Muscle of leg (tissue), 11 donors: ENCODE data around the gene LRRC73. TPM values are rescaled to one million over a fixed set of nuclear protein-coding genes. Genes with fewer than 3 reads are reported as not detected.
"Not testable (repeated sequence)": the region's sequence is repeated elsewhere in the genome, so short reads cannot be mapped to it uniquely, and the experiment has no call there.

Experiments
- DNase-seq: peaks from one replicate; pipeline ENCODE4 v3.0.0; 2013
- H3K27ac ChIP-seq: one replicate; pipeline ENCODE4 v1.5.1; 2013; ENCODE audit warnings: mild to moderate bottlenecking, low read length, control low read depth
- H3K27me3 ChIP-seq: one replicate; pipeline ENCODE4 v1.6.1; 2013; ENCODE audit warnings: low read length; ENCODE audit not compliant: control insufficient read depth, insufficient read depth
- H3K36me3 ChIP-seq: one replicate; pipeline ENCODE4 v1.6.1; 2013; ENCODE audit warnings: low read length; ENCODE audit not compliant: control insufficient read depth, insufficient read depth
- H3K4me1 ChIP-seq: one replicate; pipeline ENCODE4 v1.6.1; 2013; ENCODE audit warnings: low read length; ENCODE audit not compliant: control insufficient read depth, insufficient read depth
- H3K4me3 ChIP-seq: one replicate; pipeline ENCODE4 v1.5.1; 2013; ENCODE audit warnings: low read length, control low read depth
- H3K9me3 ChIP-seq: replicated peaks from 2 replicates; pipeline ENCODE4 v1.6.1; 2013; ENCODE audit warnings: low read depth, low read length; ENCODE audit not compliant: control insufficient read depth
- WGBS: methylation state at CpG from one replicate; pipeline ENCODE4 v1.1.5; 2013; ENCODE audit warnings: missing lambda C conversion rate; ENCODE audit not compliant: insufficient coverage; 5-methylcytosine and 5-hydroxymethylcytosine counted together
- polyA plus RNA-seq, 8 donors: library from polyadenylated mRNA; unstranded; fragments of 120-200 nt; gene quantifications; one replicate each; pipeline versions ENCODE4 v1.2.1 to v1.2.3, GENCODE V29; 2013; ENCODE audit warnings: inconsistent platforms in 1 of 8, low replicate concordance in 1 of 8; ENCODE audit not compliant: insufficient read length in 8 of 8, insufficient read depth in 1 of 8
- total RNA-seq: library from RNA; stranded (reverse); fragments of 120-200 nt; gene quantifications from one replicate; pipeline ENCODE4 v1.2.4, GENCODE V29; 2013

Gene LRRC73
- total and polyA plus RNA-seq, 9 donors: 0.11 to 0.27 (median 0.16) TPM

DNA sequence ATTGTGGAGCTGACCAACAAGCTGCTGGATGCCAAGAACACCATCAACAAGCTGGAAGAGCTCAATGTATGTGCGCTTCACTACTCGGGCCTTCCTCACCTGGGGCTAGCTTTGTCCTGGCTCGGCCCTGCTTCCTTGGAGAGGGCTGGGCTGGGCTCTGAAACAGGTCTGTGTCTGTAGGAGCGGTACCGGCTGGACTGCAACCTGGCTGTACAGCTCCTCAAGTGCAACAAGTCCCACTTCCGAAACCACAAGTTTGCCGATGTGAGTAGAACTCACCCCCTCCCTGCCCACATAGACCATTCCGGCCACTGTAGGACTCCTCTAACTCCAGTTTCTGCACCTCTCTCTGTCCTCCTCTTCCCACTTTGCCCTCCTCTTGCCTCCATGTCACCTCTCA is 6.7 kb downstream of the LRRC73 start:
- H3K27ac ChIP-seq: no peak overlapping the region
- H3K9me3 ChIP-seq: no peaks in the 10 kb centered on the region
- peaks cover 70% of the 10 kb centered on the region for H3K36me3 ChIP-seq
- no peak for DNase-seq
- no peak overlapping the region for H3K4me3 ChIP-seq
- H3K4me1 ChIP-seq: peaks cover 36% of the 10 kb centered on the region
- H3K27me3 ChIP-seq: peaks cover 5% of the 10 kb centered on the region
- WGBS: 91% methylated on average over 8 of the region's 8 CpGs

DNA sequence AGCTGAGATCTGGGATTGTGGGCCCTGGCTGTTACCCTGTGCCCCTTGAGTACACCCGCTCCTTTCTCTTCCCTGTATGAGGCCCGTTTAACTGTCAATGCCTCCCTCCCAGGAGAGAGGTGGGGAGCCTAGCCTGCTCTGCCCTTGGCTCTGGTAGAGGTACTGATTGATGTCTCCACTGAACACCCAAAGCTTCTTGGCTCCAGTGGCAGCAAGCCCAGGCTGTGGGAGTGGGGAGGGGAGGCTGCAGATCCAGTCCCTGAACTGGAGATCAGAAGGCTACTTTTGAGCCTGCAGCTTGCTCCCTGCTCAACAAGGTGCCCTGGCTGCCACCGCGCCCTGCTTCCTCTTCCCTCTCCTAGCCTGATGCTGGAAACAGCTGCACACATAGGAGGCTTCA is 7.5 kb downstream of the LRRC73 start:
- Histone ChIP-seq H3K27me3 (no peaks in the 10 kb centered on the region), H3K36me3 (peaks cover 73% of the 10 kb centered on the region), H3K4me3 (no peak overlapping the region), H3K4me1 (peaks cover 39% of the 10 kb centered on the region), H3K9me3 (no peaks in the 10 kb centered on the region), H3K27ac (no peak overlapping the region)
- DNase-seq: no peak
- WGBS: 93% methylated on average over 2 of the region's 4 CpGs

DNA sequence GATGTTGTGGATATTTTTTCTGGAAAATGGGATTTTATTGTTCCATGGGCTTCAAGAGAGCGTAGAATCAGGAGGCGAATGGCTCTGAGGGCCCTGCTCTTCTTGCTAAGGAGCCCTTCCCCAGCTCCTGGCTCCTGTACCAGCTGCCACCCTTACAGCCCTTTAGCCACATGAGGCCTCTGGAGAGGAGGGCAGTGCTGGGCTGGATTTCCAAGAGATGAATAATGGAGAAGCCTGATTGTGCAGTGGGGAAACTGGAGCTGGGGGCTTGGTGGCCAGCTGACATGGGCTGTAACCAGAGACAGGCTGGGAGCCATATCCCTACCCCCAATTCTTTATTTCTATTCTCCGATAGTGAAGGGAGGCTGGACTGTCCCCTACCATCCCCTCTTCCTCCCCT is 9.2 kb downstream of the LRRC73 start:
- WGBS: no CpG with 5 or more reads among the region's 3 CpGs
- Histone ChIP-seq H3K27me3 (no peaks in the 10 kb centered on the region), H3K4me3 (no peak overlapping the region), H3K27ac (no peak overlapping the region), H3K36me3 (peaks cover 72% of the 10 kb centered on the region), H3K9me3 (no peaks in the 10 kb centered on the region), H3K4me1 (peaks cover 46% of the 10 kb centered on the region)
- DNase-seq: no peak

GRCh38 chr6:43499028-43499815 is 10.9 kb downstream of the LRRC73 start:
- DNase-seq: peak; percentile 80
- no peak overlapping the region for H3K4me3 ChIP-seq
- no peaks in the 10 kb centered on the region for H3K27me3 ChIP-seq
- H3K36me3 ChIP-seq: peaks cover 56% of the 10 kb centered on the region
- H3K27ac ChIP-seq: peak overlapping the region; percentile 62
- H3K4me1 ChIP-seq: peaks cover 62% of the 10 kb centered on the region
- H3K9me3 ChIP-seq: no peaks in the 10 kb centered on the region
- WGBS: 63% methylated on average over 11 of the region's 12 CpGs

- not testable (repeated sequence) for H3K4me3 ChIP-seq, H3K27me3 ChIP-seq, H3K9me3 ChIP-seq, DNase-seq, H3K27ac ChIP-seq
- Histone ChIP-seq H3K36me3 (peaks cover 49% of the 10 kb centered on the region), H3K4me1 (peaks cover 71% of the 10 kb centered on the region)
- WGBS: 98% methylated on average over 4 of the region's 5 CpGs
These were observed 11.9 kb downstream of the LRRC73 start for GRCh38 chr6:43498291-43498690.

GRCh38 chr6:43497689-43498088 is 12.5 kb downstream of the LRRC73 start:
- Histone ChIP-seq H3K27ac (no peak overlapping the region), H3K4me1 (peaks cover 77% of the 10 kb centered on the region), H3K9me3 (no peaks in the 10 kb centered on the region)

GRCh38 chr6:43497129-43497396 is 13.1 kb downstream of the LRRC73 start:
- peaks cover 38% of the 10 kb centered on the region for H3K36me3 ChIP-seq
- no peak overlapping the region for H3K27ac ChIP-seq
- WGBS: no CpG with 5 or more reads among the region's 6 CpGs
- DNase-seq: no peak
- no peaks in the 10 kb centered on the region for H3K9me3 ChIP-seq
- no peaks in the 10 kb centered on the region for H3K27me3 ChIP-seq
- peaks cover 83% of the 10 kb centered on the region for H3K4me1 ChIP-seq
- no peak overlapping the region for H3K4me3 ChIP-seq

More at GRCh38 chr6:43497689-43498088, 12.5 kb downstream of the LRRC73 start:
- Histone ChIP-seq H3K36me3 (peaks cover 44% of the 10 kb centered on the region), H3K27me3 (no peaks in the 10 kb centered on the region), H3K4me3 (no peak overlapping the region)
- WGBS: 68% methylated on average over 8 of the region's 12 CpGs
- DNase-seq: no peak

GRCh38 chr6:43496370-43497128 is 13.6 kb downstream of the LRRC73 start:
- Histone ChIP-seq H3K4me3 (no peak overlapping the region), H3K27ac (no peak overlapping the region), H3K4me1 (peaks cover 87% of the 10 kb centered on the region), H3K27me3 (no peaks in the 10 kb centered on the region), H3K9me3 (no peaks in the 10 kb centered on the region), H3K36me3 (peaks cover 34% of the 10 kb centered on the region)
- DNase-seq: no peak
- WGBS: 58% methylated on average over 11 of the region's 18 CpGs

DNA sequence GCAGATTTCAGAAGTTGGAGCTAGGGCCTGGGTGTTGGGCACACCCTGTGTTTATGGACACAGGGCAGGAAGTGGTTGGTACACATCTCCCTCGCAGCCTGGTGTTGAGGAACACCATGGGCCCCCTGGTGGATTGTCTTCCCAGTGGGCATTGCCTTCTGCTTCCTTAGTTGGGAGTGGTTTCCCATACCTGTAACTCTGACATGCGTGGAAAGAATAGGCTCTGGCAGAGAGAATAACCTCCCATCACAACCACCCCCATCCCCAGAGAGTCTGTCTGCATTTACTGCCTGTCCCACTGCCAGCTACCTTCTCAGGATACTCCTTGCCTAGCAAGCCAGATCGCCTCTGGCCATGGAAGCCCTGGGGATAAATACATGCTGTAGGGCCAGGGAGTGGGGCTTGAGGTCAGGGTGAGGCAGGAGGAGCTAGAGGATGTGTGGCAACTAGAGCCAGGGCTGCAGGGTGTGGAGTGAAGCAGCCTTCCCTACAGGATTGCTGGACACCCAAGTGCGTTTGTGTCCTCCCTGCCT is 14.7 kb downstream of the LRRC73 start:
- no peak overlapping the region for H3K27ac ChIP-seq
- no peak for DNase-seq
- no peaks in the 10 kb centered on the region for H3K27me3 ChIP-seq
- H3K9me3 ChIP-seq: no peaks in the 10 kb centered on the region
- H3K4me3 ChIP-seq: no peak overlapping the region
- peaks cover 25% of the 10 kb centered on the region for H3K36me3 ChIP-seq
- H3K4me1 ChIP-seq: peaks cover 81% of the 10 kb centered on the region
- WGBS: 53% methylated on average over 2 of the region's 4 CpGs

- H3K4me1 ChIP-seq: peaks cover 74% of the 10 kb centered on the region
- no peak overlapping the region for H3K4me3 ChIP-seq
- H3K27me3 ChIP-seq: no peaks in the 10 kb centered on the region
- WGBS: 93% methylated on average over 3 of the region's 4 CpGs
- no peaks in the 10 kb centered on the region for H3K9me3 ChIP-seq
- peaks cover 18% of the 10 kb centered on the region for H3K36me3 ChIP-seq
- DNase-seq: no peak
- no peak overlapping the region for H3K27ac ChIP-seq
These were observed 15.4 kb downstream of the LRRC73 start for GRCh38 chr6:43494766-43495165.
